ENCODE data around the gene TRIM5. TPM values are rescaled to one million over a fixed set of nuclear protein-coding genes. Genes with fewer than 3 reads are reported as not detected.

Gene TRIM5
- total RNA-seq, 6 donors from 2014 or later = 21.1 to 53.0 (median 35.9) TPM

GRCh38 chr11:5703741-5704536 is 19.1 kb upstream of the TRIM5 start:
- Histone ChIP-seq H3K4me3 (no peak overlapping the region), H3K27ac (no peak overlapping the region), H3K27me3 (no peaks in the 10 kb centered on the region), H3K9me3 (no peaks in the 10 kb centered on the region), H3K36me3 (peaks cover 20 to 73% (median 33%) of the 10 kb centered on the region in 4 donors), H3K4me1 (no peaks in the 10 kb centered on the region)
- ATAC-seq (ENCODE audit: low FRiP score in 2 of 2) = no peak
- no peak for TF ChIP-seq POLR2A (IDR thresholded peaks at IDR 0.05)
- no peak for TF ChIP-seq EP300 (IDR thresholded peaks at IDR 0.05)
- no peak for TF ChIP-seq POLR2AphosphoS5 (IDR thresholded peaks at IDR 0.05)
- TF ChIP-seq CTCF (IDR thresholded peaks at IDR 0.05) = no peak
- DNase-seq = no peak
- WGBS, 2 donors = 82 to 88% methylated on average over 2 of the region's 2 CpGs

GRCh38 chr11:5701055-5701577 is 16.2 kb upstream of the TRIM5 start:
- no peak for DNase-seq
- 56 to 63% methylated on average over 3 of the region's 3 CpGs for WGBS, 2 donors
- ATAC-seq (ENCODE audit: low FRiP score in 2 of 2) = no peak
- TF ChIP-seq EP300 (IDR thresholded peaks at IDR 0.05) (no peak), CTCF (IDR thresholded peaks at IDR 0.05) (no peak), POLR2A (IDR thresholded peaks at IDR 0.05) (no peak), POLR2AphosphoS5 (IDR thresholded peaks at IDR 0.05) (no peak)
- no peak overlapping the region for H3K27ac ChIP-seq
- H3K4me1 ChIP-seq = no peaks in the 10 kb centered on the region
- H3K9me3 ChIP-seq = no peaks in the 10 kb centered on the region
- no peak overlapping the region for H3K4me3 ChIP-seq
- H3K36me3 ChIP-seq = peaks cover 15 to 71% (median 24%) of the 10 kb centered on the region in 4 donors
- no peaks in the 10 kb centered on the region for H3K27me3 ChIP-seq

GRCh38 chr11:5700421-5701054 is 15.7 kb upstream of the TRIM5 start:
- H3K27me3 ChIP-seq = no peaks in the 10 kb centered on the region
- no peaks in the 10 kb centered on the region for H3K9me3 ChIP-seq
- no peak overlapping the region for H3K4me3 ChIP-seq
- H3K4me1 ChIP-seq = no peaks in the 10 kb centered on the region
- H3K27ac ChIP-seq = peak overlapping the region in 1 of 4 donors; percentile 16
- H3K36me3 ChIP-seq = peaks cover 15 to 70% (median 22%) of the 10 kb centered on the region in 4 donors
- ATAC-seq (ENCODE audit: low FRiP score in 2 of 2) = no peak
- WGBS, 2 donors = 72 to 79% methylated on average over 10 of the region's 10 CpGs
- TF ChIP-seq POLR2AphosphoS5 (IDR thresholded peaks at IDR 0.05) = no peak
- no peak for TF ChIP-seq EP300 (IDR thresholded peaks at IDR 0.05)
- no peak for TF ChIP-seq CTCF (IDR thresholded peaks at IDR 0.05)
- no peak for TF ChIP-seq POLR2A (IDR thresholded peaks at IDR 0.05)
- no peak for DNase-seq

GRCh38 chr11:5698281-5698680 is 13.4 kb upstream of the TRIM5 start:
- H3K9me3 ChIP-seq = no peaks in the 10 kb centered on the region
- H3K4me1 ChIP-seq = peaks cover 0 to 8% (median 5%) of the 10 kb centered on the region in 4 donors
- H3K4me3 ChIP-seq = no peak overlapping the region
- ATAC-seq (ENCODE audit: low FRiP score in 2 of 2) (no peak), DNase-seq (no peak)
- H3K27ac ChIP-seq = no peak overlapping the region
- 93 to 96% methylated on average over 7 of the region's 7 CpGs for WGBS, 2 donors
- TF ChIP-seq POLR2A (IDR thresholded peaks at IDR 0.05) (no peak), CTCF (IDR thresholded peaks at IDR 0.05) (no peak), EP300 (IDR thresholded peaks at IDR 0.05) (no peak), POLR2AphosphoS5 (IDR thresholded peaks at IDR 0.05) (no peak)
- H3K27me3 ChIP-seq = no peaks in the 10 kb centered on the region
- H3K36me3 ChIP-seq = peaks cover 13 to 50% (median 22%) of the 10 kb centered on the region in 4 donors
